Measurements from ENCODE around the gene CTXN1. TPM values are rescaled to one million over a fixed set of nuclear protein-coding genes. Genes with fewer than 3 reads are reported as not detected.

CTXN1 gene
- total and polyA plus RNA-seq, 2 donors (not counting 1 experiment from before 2014, with no cell fraction given): not detected

GRCh38 chr19:7953576-7953975, 27.6 kb upstream of the CTXN1 start:
- POLR2A ChIA-PET: no interaction called here
- H3K9me3 Mint-ChIP-seq (ENCODE audit: insufficient read depth): no peaks in the 10 kb centered on the region

GRCh38 chr19:7953060-7953459, 27.1 kb upstream of the CTXN1 start:
- ChIA-PET CTCF (no interaction called here), POLR2A (no interaction called here)
- no peaks in the 10 kb centered on the region for H3K4me1 Mint-ChIP-seq

More at GRCh38 chr19:7953576-7953975, 27.6 kb upstream of the CTXN1 start:
- 94% methylated on average over 6 of the region's 7 CpGs for WGBS (ENCODE audit: insufficient coverage)
- Mint-ChIP-seq H3K27me3 (no peaks in the 10 kb centered on the region), H3K4me3 (no peak overlapping the region), H3K27ac (no peak overlapping the region), H3K4me1 (no peaks in the 10 kb centered on the region)
- Histone ChIP-seq H3K4me1 (ENCODE audit: control insufficient read depth in 2 of 2, insufficient read depth in 2 of 2, low read length in 2 of 2) (no peaks in the 10 kb centered on the region), H3K27ac (ENCODE audit: low read length in 2 of 2) (no peak overlapping the region), H3K27me3 (replicated peaks in 1 of 4; ENCODE audit: control extremely low read depth in 1 of 4, control insufficient read depth in 3 of 4, insufficient read depth in 4 of 4, low read length in 3 of 4) (no peaks in the 10 kb centered on the region), H3K4me2 (replicated peaks; ENCODE audit: low read depth, low read length, poor library complexity, severe bottlenecking) (no peak overlapping the region), H3K79me2 (ENCODE audit: control insufficient read depth, insufficient read depth, low read length) (no peaks in the 10 kb centered on the region), H3K36me3 (replicated peaks in 1 of 2; ENCODE audit: control extremely low read depth in 1 of 2, control insufficient read depth in 1 of 2, extremely low read depth in 1 of 2, insufficient read depth in 2 of 2, low read length in 1 of 2) (no peaks in the 10 kb centered on the region), H3K9ac (ENCODE audit: low read length) (no peak overlapping the region), H3K9me3 (ENCODE audit: control extremely low read depth in 1 of 3, control insufficient read depth in 2 of 3, insufficient read depth in 1 of 3, low read length in 2 of 3) (no peaks in the 10 kb centered on the region), H3K4me3 (ENCODE audit: control extremely low read depth in 1 of 5, extremely low read depth in 1 of 5, insufficient read depth in 1 of 5, low read depth in 2 of 5, low read length in 4 of 5) (no peak overlapping the region), H2AFZ (ENCODE audit: insufficient read depth, low read depth, low read length, poor library complexity, severe bottlenecking) (no peak overlapping the region), H4K20me1 (ENCODE audit: control insufficient read depth, insufficient read depth, low read length, poor library complexity, severe bottlenecking) (no peaks in the 10 kb centered on the region)
- CTCF ChIA-PET: interaction anchor here (1.2 to 1.8 kb wide), 2 partner anchors 9 to 10 kb away, joined by 4 to 5 read pairs; partner anchors contain the start of gene TIMM44
- DNase-seq (no peak), ATAC-seq (ENCODE audit: low read depth) (no peak)
- intact Hi-C loops (cut with micrococcal nuclease): no loop called here
- TF ChIP-seq CTCF (IDR thresholded peaks at IDR 0.05) (no peak), EZH2 (IDR thresholded peaks at IDR 0.05; ENCODE audit: borderline replicate concordance, insufficient read depth, low read depth, low read length, poor library complexity, severe bottlenecking) (no peak)

More at GRCh38 chr19:7953060-7953459, 27.1 kb upstream of the CTXN1 start:
- Histone ChIP-seq H3K4me1 (ENCODE audit: control insufficient read depth in 2 of 2, insufficient read depth in 2 of 2, low read length in 2 of 2) (no peaks in the 10 kb centered on the region), H3K4me2 (replicated peaks; ENCODE audit: low read depth, low read length, poor library complexity, severe bottlenecking) (no peak overlapping the region), H2AFZ (ENCODE audit: insufficient read depth, low read depth, low read length, poor library complexity, severe bottlenecking) (no peak overlapping the region), H3K79me2 (ENCODE audit: control insufficient read depth, insufficient read depth, low read length) (no peaks in the 10 kb centered on the region), H3K27me3 (replicated peaks in 1 of 4; ENCODE audit: control extremely low read depth in 1 of 4, control insufficient read depth in 3 of 4, insufficient read depth in 4 of 4, low read length in 3 of 4) (no peaks in the 10 kb centered on the region), H3K27ac (ENCODE audit: low read length in 2 of 2) (no peak overlapping the region), H4K20me1 (ENCODE audit: control insufficient read depth, insufficient read depth, low read length, poor library complexity, severe bottlenecking) (no peaks in the 10 kb centered on the region), H3K4me3 (ENCODE audit: control extremely low read depth in 1 of 5, extremely low read depth in 1 of 5, insufficient read depth in 1 of 5, low read depth in 2 of 5, low read length in 4 of 5) (no peak overlapping the region), H3K9me3 (ENCODE audit: control extremely low read depth in 1 of 3, control insufficient read depth in 2 of 3, insufficient read depth in 1 of 3, low read length in 2 of 3) (no peaks in the 10 kb centered on the region), H3K9ac (ENCODE audit: low read length) (no peak overlapping the region), H3K36me3 (replicated peaks in 1 of 2; ENCODE audit: control extremely low read depth in 1 of 2, control insufficient read depth in 1 of 2, extremely low read depth in 1 of 2, insufficient read depth in 2 of 2, low read length in 1 of 2) (no peaks in the 10 kb centered on the region)
- DNase-seq (no peak), ATAC-seq (ENCODE audit: low read depth) (no peak)
- WGBS (ENCODE audit: insufficient coverage): 21% methylated on average over 3 of the region's 3 CpGs
- intact Hi-C loops (cut with micrococcal nuclease): no loop called here
- TF ChIP-seq CTCF (IDR thresholded peaks at IDR 0.05) (no peak), EZH2 (IDR thresholded peaks at IDR 0.05; ENCODE audit: borderline replicate concordance, insufficient read depth, low read depth, low read length, poor library complexity, severe bottlenecking) (no peak)
- Mint-ChIP-seq H3K27ac (no peak overlapping the region), H3K27me3 (no peaks in the 10 kb centered on the region), H3K4me3 (no peak overlapping the region), H3K9me3 (ENCODE audit: insufficient read depth) (no peaks in the 10 kb centered on the region)
